HUDEP-2 (cell line): ENCODE data around the gene ATP8A2.

Experiments used
- DNase-seq, 76 experiments: peaks; one replicate each; lab custom pipeline; 2025; ENCODE audit not compliant: unreplicated experiment in 76 of 76; lab: John Stamatoyannopoulos, UW

ATP8A2 gene

GRCh38 chr13:25901460-25902376 is 529.9 kb downstream of the ATP8A2 start:
- DNase-seq: no peak

- no peak for DNase-seq
Observed at GRCh38 chr13:25902455-25902854, 530.7 kb downstream of the ATP8A2 start.

- DNase-seq: no peak
Observed at GRCh38 chr13:25902891-25903341, 531.1 kb downstream of the ATP8A2 start.

GRCh38 chr13:25904830-25905229 is 533.1 kb downstream of the ATP8A2 start:
- DNase-seq: no peak

GRCh38 chr13:25905611-25906010 is 533.8 kb downstream of the ATP8A2 start:
- no peak for DNase-seq

GRCh38 chr13:25906191-25906661 is 534.5 kb downstream of the ATP8A2 start:
- DNase-seq: no peak

- no peak for DNase-seq
Observed at GRCh38 chr13:25908366-25908765, 536.6 kb downstream of the ATP8A2 start.

- no peak for DNase-seq
Observed at GRCh38 chr13:25910243-25910642, 538.5 kb downstream of the ATP8A2 start.

GRCh38 chr13:25910991-25911419 is 539.2 kb downstream of the ATP8A2 start:
- DNase-seq: no peak

- DNase-seq: peak in 1 of 76 experiments; percentile 1
Observed at GRCh38 chr13:25912961-25913360, 541.2 kb downstream of the ATP8A2 start.

- no peak for DNase-seq
Observed at GRCh38 chr13:25915840-25916518, 544.2 kb downstream of the ATP8A2 start.

- peak in 2 of 76 experiments; percentile 1 to 3 for DNase-seq
Observed at GRCh38 chr13:25920277-25920676, 548.5 kb downstream of the ATP8A2 start.

GRCh38 chr13:25920931-25921330 is 549.2 kb downstream of the ATP8A2 start:
- DNase-seq: no peak

GRCh38 chr13:25922376-25922775 is 550.6 kb downstream of the ATP8A2 start:
- DNase-seq: no peak

- no peak for DNase-seq
Observed at GRCh38 chr13:25923217-25924085, 551.7 kb downstream of the ATP8A2 start.

GRCh38 chr13:25927363-25927762 is 555.6 kb downstream of the ATP8A2 start:
- DNase-seq: no peak

- no peak for DNase-seq
Observed at GRCh38 chr13:25927932-25928331, 556.2 kb downstream of the ATP8A2 start.

- no peak for DNase-seq
Observed at GRCh38 chr13:25928941-25929505, 557.2 kb downstream of the ATP8A2 start.

GRCh38 chr13:25929816-25930215 is 558.0 kb downstream of the ATP8A2 start:
- DNase-seq: no peak

- DNase-seq: no peak
Observed at GRCh38 chr13:25930653-25931052, 558.9 kb downstream of the ATP8A2 start.
